ENCODE results near the gene CECR2.
"Not testable (repeated sequence)": the region's sequence is repeated elsewhere in the genome, so short reads cannot be mapped to it uniquely, and the experiment has no call there.

The CECR2 gene

GRCh38 chr22:17471886-17472535 lies 102.8 kb downstream of the CECR2 start:
- DNase-seq: no peak

- no peak for DNase-seq
These were observed 103.7 kb downstream of the CECR2 start for GRCh38 chr22:17472932-17473331.

- no peak for DNase-seq
These were observed 106.3 kb downstream of the CECR2 start for GRCh38 chr22:17475318-17476230.

GRCh38 chr22:17476838-17477237 lies 107.6 kb downstream of the CECR2 start:
- no peak for DNase-seq

GRCh38 chr22:17477391-17477833 lies 108.2 kb downstream of the CECR2 start:
- no peak for DNase-seq

DNA sequence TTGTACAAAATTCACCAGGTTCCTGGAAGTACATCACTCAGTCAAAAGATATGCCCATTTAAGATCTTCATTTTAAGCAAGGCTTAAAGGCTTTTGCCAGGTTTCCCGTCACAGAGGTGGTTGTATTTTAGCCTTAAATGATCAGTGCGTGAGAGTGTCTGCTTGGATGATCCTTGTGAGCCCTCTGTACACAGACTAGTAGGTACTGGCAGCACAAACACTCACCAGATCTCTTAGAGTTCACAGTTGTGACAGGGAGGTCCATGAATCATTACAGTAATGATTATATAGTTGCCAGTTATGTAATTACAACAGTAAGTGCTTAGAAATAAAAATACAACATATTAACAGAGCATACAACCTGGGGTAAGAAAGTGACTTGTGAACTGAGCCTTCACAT lies 109.9 kb downstream of the CECR2 start:
- DNase-seq: no peak

DNA sequence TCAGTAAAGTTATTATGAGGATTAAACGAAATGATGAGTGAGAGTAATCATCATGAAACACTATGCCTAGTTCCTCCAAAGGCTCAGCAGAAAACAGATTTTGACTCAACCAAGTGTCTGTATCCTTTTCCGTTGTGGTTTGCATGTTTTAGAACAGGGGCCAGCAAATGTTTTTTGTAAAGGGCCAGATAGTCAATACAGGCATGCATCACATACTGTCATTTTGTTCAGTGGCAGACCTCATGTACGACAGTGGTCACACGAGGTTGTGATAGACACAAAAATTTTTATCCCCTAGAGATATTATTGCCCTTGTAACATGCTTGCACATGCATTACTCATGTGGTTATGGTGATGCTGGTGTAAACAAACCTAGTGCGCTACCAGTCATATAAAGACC lies 112.2 kb downstream of the CECR2 start:
- DNase-seq: no peak

- no peak for DNase-seq
These were observed 114.6 kb downstream of the CECR2 start for GRCh38 chr22:17483688-17484372.

- no peak for DNase-seq
These were observed 115.3 kb downstream of the CECR2 start for GRCh38 chr22:17484608-17485007.

- no peak for DNase-seq
These were observed 117.1 kb downstream of the CECR2 start for GRCh38 chr22:17486313-17486712.

DNA sequence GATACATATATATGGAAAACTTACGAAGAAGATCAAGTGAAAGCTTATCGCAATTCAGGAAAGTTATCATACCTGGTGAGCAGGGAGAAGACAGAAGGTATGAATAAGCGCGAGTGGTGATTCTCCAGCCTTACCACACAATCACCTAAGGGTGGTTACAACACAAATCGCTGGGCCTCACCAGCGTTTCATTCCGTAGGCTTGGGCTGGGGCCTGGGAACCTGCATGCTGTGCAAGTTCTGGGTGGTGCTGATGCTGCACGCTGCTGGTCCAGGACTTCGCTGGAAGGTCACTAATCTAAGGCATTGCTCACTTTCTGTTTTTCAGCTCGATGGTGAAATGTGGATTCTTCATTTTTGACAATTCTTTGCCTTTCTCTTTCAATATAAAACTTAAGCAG lies 117.5 kb downstream of the CECR2 start:
- DNase-seq: no peak

DNA sequence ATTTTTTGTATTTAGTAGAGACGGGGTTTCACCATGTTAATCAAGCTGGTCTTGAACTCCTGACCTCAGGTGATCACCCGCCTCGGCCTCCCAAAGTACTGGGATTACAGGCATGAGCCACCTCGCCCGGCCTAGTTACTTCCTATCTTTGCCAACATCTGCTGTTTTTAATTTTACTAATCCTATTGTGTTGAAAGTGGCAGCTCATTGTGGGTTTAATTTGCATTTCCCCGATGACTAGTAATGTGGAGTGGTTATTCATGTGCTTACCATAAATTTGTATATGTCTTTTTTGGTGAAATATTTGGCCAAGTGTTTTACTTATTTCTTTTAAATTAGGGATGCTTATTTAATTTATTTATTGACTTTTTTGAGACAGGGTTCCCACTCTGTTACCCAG lies 119.8 kb downstream of the CECR2 start:
- DNase-seq: no peak

- DNase-seq: no peak
These were observed 121.9 kb downstream of the CECR2 start for GRCh38 chr22:17491090-17491640.

- DNase-seq: no peak
These were observed 123.0 kb downstream of the CECR2 start for GRCh38 chr22:17492247-17492646.

GRCh38 chr22:17493419-17493981 lies 124.2 kb downstream of the CECR2 start:
- DNase-seq: no peak

GRCh38 chr22:17496841-17497240 lies 127.6 kb downstream of the CECR2 start:
- no peak for DNase-seq

DNA sequence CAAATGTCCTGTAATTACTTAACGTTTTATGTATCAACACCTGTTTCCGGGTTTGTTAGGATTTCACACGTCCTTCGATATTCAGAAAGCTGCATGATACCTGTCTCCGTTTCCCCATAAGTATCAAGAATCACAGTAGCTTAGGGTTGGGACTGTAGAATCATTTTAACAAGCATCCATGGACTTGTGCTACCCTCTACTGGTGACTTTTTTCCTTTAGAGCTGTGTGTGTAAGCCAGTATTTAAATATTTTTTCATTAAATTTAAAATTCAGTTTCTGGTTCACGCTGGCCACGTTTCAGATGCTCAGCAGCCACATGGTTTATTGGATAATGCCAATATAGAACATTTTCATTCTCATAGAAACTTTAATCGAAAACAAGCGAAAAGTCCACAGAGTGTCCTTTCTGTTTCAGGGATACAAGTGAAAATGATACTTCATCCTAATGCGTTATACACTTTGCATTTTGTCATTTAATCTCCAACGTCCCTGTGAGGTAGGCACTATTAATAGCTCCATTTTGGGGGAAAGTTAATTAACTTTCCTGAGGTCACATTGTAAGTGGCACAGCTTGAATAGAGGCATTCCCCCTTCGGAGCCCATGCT lies 132.5 kb downstream of the CECR2 start:
- no peak for DNase-seq

DNA sequence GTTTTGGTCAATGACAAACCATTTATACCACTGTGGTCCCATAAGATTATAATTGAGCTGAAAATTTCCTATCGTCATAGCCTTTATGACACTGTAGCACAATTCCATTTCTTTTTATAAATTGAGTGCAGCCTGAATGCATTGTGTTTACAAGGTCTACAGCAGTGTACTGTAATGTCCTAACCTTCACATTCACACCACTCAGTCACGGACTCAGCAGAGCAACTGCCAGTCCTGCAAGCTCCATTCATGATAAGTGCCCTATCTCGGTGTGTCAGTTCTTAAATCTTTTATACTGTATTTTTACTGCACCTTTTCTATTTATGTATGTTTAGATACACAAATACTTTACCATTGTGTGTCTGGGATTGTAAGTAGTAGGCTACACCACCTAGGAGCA lies 138.8 kb downstream of the CECR2 start:
- no peak for DNase-seq

GRCh38 chr22:17512960-17513359 lies 143.7 kb downstream of the CECR2 start:
- DNase-seq: no peak

DNA sequence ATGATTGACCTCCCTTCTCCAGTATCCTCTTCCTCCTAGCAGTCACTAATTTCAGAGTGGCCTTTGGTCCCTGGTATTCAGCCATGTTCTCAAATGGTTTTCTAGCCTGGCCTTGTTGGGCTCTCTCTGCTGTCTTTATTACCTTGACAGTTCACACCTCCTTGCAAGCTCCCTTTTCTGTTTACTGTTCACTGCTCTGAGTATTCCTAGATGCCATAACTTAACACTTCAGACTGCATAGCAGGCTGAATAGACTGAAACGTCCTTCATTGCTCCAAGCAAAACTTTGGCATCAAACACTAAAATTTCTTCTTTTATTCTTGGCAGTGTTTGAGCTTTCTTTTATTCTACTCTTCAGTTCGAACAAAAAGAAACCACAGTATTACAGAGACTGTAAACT lies 144.4 kb downstream of the CECR2 start:
- no peak for DNase-seq

- no peak for DNase-seq
These were observed 144.8 kb downstream of the CECR2 start for GRCh38 chr22:17514084-17514483.

DNA sequence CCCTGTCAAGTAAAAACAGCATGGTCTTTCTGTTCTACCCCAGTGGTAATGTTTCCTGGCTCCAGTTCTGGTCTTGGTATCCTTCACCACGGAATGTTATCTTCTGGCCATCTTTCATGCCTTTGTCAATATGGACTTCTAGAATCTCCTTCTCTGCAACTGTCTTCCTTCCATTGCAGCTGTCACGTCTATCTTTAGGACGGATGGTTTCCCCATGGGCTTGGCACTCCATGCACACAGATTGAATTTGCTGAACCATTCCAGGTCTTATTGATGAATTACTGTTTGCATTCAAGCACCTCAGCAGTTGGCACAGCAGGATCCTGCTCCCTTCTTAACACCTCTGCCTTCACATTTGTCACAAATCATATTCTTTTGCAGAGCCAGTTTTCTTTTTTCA lies 149.1 kb downstream of the CECR2 start:
- no peak for DNase-seq

- DNase-seq: not testable (repeated sequence)
These were observed 152.7 kb downstream of the CECR2 start for GRCh38 chr22:17521971-17522370.

Data from activated CD4-positive, alpha-beta T cell treated with anti-CD3 and anti-CD28 coated beads, Interleukin-2, amount 50 U/mL, for 48 hours (primary cell).